ENCODE results near the gene GULP1. TPM values are rescaled to one million over a fixed set of nuclear protein-coding genes. Genes with fewer than 3 reads are reported as not detected.

GULP1 gene
- total RNA-seq, 2 experiments from 2014 or later = not detected

DNA sequence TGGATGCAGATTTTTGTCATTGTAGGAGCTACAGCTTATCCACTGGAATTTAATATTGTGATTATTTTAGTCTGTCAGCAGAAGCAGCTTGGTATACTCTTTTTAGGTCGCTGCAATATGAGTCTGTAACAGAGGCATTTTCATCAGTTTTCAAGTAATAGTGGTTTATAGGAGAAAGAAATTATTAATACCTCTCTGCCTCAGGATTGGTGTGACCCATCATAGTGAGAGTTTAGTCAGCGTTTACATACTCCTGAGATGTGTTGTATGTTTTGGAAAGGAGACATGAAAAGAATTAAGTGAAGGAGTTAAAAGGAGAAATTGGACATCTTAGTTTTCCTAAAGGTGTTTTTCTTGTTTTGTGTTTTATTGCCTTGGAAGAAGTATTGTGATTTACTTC, 189.8 kb downstream of the GULP1 start:
- Mint-ChIP-seq H3K4me1 (ENCODE audit: low read depth) (no peaks in the 10 kb centered on the region), H3K27ac (no peak overlapping the region), H3K36me3 (ENCODE audit: low read depth) (no peaks in the 10 kb centered on the region), H3K9me3 (ENCODE audit: insufficient read depth) (no peaks in the 10 kb centered on the region), H3K4me3 (no peak overlapping the region), H3K27me3 (ENCODE audit: low read depth) (no peaks in the 10 kb centered on the region)
- CTCF ChIA-PET = no interaction called here
- no peak for ATAC-seq
- DNase-seq = no peak
- POLR2A ChIA-PET = no interaction called here

DNA sequence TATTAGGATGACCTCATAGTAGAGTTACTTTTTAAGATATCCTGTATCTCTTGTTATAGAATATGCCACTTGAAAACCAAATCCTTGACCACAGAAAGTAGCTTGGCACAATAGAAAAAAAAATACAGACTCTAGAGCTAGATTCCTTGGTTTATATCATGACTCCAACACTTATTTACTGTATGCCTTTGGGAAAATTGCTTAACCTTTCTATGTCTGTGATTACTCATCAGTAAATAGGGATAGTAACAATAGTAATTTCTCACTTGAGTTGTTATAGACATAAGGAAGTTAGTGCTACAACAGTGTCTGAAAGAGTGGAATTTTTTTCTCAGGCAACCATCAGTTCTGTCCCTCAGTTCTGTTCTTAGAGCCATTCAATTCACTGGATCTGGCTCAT, 193.8 kb downstream of the GULP1 start:
- Mint-ChIP-seq H3K27me3 (ENCODE audit: low read depth) (no peaks in the 10 kb centered on the region), H3K4me3 (no peak overlapping the region), H3K4me1 (ENCODE audit: low read depth) (no peaks in the 10 kb centered on the region), H3K27ac (no peak overlapping the region), H3K36me3 (ENCODE audit: low read depth) (no peaks in the 10 kb centered on the region), H3K9me3 (ENCODE audit: insufficient read depth) (no peaks in the 10 kb centered on the region)
- ChIA-PET POLR2A (no interaction called here), CTCF (no interaction called here)
- ATAC-seq (no peak), DNase-seq (no peak)

DNA sequence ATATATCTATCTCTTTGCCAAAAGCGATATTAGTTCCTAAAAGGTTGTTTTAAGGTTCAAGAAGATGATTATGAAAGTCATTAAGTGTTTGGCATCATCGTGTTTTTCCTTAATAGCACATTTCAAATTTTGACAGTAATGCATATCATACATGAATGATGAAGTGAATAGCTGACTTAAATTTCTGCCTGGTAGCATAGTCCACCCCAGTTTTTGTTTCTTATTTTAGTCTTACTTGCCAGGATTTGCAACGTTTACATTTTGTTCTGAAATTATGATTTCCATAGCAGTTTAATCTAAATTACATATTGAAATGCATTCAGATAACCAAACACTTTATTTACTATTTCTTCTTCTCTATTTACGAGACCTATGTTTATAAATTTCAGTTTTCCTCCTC, 201.1 kb downstream of the GULP1 start:
- H3K27ac Mint-ChIP-seq = no peak overlapping the region
- POLR2A ChIA-PET = no interaction called here
- no peaks in the 10 kb centered on the region for H3K4me1 Mint-ChIP-seq (ENCODE audit: low read depth)
- CTCF ChIA-PET = no interaction called here
- H3K27me3 Mint-ChIP-seq (ENCODE audit: low read depth) = no peaks in the 10 kb centered on the region
- H3K4me3 Mint-ChIP-seq = no peak overlapping the region
- no peaks in the 10 kb centered on the region for H3K36me3 Mint-ChIP-seq (ENCODE audit: low read depth)
- ATAC-seq = no peak
- no peaks in the 10 kb centered on the region for H3K9me3 Mint-ChIP-seq (ENCODE audit: insufficient read depth)
- no peak for DNase-seq

DNA sequence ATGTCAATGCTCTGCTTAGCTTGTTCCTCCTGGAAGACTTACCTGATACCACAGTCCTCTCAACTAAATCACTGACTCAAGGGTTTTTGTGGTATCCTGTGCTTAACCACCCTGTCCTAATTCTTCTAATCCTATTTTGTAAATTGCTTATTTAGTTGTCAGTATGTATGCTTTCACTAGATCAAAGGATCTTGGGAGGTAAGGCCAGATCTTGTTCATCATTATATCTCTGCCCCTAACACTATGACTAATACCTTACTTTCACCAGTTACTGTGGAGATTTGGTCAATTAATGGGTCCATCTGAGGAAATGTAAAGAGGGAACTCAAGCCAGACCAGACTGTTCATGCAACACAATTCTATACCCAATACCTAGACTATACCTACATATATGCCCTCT, 203.2 kb downstream of the GULP1 start:
- ATAC-seq (no peak), DNase-seq (no peak)
- Mint-ChIP-seq H3K27ac (no peak overlapping the region), H3K36me3 (ENCODE audit: low read depth) (no peaks in the 10 kb centered on the region), H3K4me1 (ENCODE audit: low read depth) (no peaks in the 10 kb centered on the region), H3K27me3 (ENCODE audit: low read depth) (no peaks in the 10 kb centered on the region), H3K4me3 (no peak overlapping the region), H3K9me3 (ENCODE audit: insufficient read depth) (no peaks in the 10 kb centered on the region)
- POLR2A ChIA-PET = no interaction called here
- CTCF ChIA-PET = no interaction called here

DNA sequence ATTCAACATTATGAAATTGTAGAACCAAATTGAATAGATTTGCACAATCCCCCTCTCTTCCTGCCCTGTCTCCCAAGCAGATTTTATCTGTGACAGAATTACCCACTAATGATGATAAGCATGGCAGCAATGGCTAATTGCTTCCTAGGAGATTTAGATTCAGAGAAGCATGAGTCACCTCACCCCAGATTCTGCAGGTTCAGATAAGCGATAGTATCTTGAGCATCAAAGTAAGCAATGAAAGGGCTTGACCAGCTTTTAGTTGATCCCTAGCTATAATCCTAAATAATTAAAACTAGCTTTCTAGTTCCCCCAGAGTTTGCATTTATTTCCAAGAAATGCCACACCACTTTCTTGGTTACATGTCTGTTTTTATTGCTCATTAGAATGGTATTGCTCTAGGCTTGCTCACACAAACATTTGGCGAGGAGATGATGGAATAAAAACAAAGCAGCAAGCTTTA, 204.3 kb downstream of the GULP1 start:
- DNase-seq (no peak), ATAC-seq (no peak)
- Mint-ChIP-seq H3K4me3 (no peak overlapping the region), H3K27ac (no peak overlapping the region), H3K9me3 (ENCODE audit: insufficient read depth) (no peaks in the 10 kb centered on the region), H3K4me1 (ENCODE audit: low read depth) (no peaks in the 10 kb centered on the region), H3K27me3 (ENCODE audit: low read depth) (no peaks in the 10 kb centered on the region), H3K36me3 (ENCODE audit: low read depth) (no peaks in the 10 kb centered on the region)
- ChIA-PET CTCF (interaction anchor here (0.7 kb wide), 1 partner anchor 1288 kb away, joined by 3 read pairs; no protein-coding TSS in a partner anchor), POLR2A (no interaction called here)

DNA sequence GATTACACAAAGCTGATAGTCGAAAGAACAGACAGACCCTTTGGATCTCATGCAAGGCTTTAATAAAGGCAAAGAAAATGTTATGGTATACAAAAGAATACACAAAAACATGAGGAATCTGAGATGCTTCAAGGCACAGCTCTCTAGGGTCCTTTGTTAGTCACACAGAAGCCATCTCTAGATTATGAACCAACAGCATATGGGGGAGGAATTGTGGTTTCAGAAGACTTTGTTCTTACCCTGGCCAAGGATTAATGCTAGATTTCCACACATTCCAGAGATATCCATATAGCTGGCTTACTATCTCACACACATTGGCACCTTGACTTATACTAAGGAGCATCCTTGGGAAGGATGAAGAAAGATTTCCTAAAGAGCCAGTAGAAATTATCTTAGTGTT, 206.1 kb downstream of the GULP1 start:
- ATAC-seq (no peak), DNase-seq (no peak)
- Mint-ChIP-seq H3K27ac (no peak overlapping the region), H3K4me1 (ENCODE audit: low read depth) (no peaks in the 10 kb centered on the region), H3K27me3 (ENCODE audit: low read depth) (no peaks in the 10 kb centered on the region), H3K36me3 (ENCODE audit: low read depth) (no peaks in the 10 kb centered on the region), H3K9me3 (ENCODE audit: insufficient read depth) (no peaks in the 10 kb centered on the region), H3K4me3 (no peak overlapping the region)
- ChIA-PET CTCF (no interaction called here), POLR2A (no interaction called here)

DNA sequence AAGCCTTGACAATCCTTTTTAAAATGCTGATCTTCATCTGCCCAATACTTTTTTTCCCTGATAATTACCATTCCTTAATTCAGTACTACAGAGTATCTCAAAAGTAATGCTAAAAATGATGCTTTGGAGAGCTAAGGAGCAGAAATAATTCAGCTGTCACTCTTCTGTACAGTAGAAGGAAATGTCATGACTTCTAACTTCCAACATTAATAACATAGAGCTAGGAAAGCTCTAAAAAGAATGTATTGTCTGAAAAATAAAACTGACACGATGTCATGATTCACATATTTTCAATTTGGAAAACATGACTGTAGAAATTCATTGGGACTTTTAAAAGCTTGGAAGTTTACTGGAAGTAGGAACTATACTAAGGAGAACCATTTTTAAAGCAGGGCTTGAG, 212.3 kb downstream of the GULP1 start:
- Mint-ChIP-seq H3K4me3 (no peak overlapping the region), H3K36me3 (ENCODE audit: low read depth) (no peaks in the 10 kb centered on the region), H3K27ac (no peak overlapping the region), H3K4me1 (ENCODE audit: low read depth) (no peaks in the 10 kb centered on the region), H3K9me3 (ENCODE audit: insufficient read depth) (no peaks in the 10 kb centered on the region), H3K27me3 (ENCODE audit: low read depth) (no peaks in the 10 kb centered on the region)
- DNase-seq = no peak
- no peak for ATAC-seq
- CTCF ChIA-PET = interaction anchor here (1.0 kb wide), 1 partner anchor 1004 kb away, joined by 3 read pairs; no protein-coding TSS in a partner anchor
- POLR2A ChIA-PET = no interaction called here

DNA sequence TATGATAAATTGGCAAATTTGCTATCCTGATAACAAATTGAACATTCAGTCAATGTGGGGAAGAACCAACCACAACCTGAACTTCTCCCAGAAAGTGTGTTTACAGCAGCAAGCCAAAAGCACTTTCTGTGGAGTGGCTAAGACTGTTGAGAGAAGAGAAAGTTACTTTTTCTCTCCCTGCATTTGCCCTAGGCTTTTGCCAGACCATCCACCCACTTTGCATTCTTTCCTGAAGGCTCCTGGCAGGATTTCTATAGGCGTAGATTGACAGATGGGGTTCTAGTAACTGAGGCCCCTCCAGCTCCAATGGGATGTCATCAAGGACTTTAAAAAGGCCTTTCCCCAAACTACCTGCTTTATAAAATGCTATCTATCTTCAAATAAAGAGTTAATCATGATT, 215.2 kb downstream of the GULP1 start:
- no peaks in the 10 kb centered on the region for H3K4me1 Mint-ChIP-seq (ENCODE audit: low read depth)

DNA sequence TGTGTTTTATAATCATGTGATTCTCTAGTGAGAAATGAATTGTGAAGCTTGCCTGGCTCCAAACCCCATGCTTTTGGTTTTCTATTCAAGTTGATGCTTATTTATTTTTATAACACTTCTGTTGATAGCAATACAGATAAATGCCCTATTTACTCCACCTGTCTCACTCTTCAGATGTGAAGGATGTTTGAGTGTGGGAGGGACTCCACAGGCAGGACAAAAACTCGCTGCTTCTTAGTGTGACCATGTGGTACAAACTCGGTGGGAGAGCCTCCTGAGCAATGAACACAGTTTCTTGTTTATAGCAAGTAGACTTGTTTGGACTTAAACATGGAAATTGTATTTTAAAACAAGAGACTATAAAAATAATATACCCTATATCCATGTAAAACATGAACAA, 219.7 kb downstream of the GULP1 start:
- no peaks in the 10 kb centered on the region for H3K9me3 Mint-ChIP-seq (ENCODE audit: insufficient read depth)
- no peaks in the 10 kb centered on the region for H3K27me3 Mint-ChIP-seq (ENCODE audit: low read depth)
- no peaks in the 10 kb centered on the region for H3K36me3 Mint-ChIP-seq (ENCODE audit: low read depth)
- no peak overlapping the region for H3K27ac Mint-ChIP-seq
- ATAC-seq (no peak), DNase-seq (no peak)
- no peak overlapping the region for H3K4me3 Mint-ChIP-seq
- POLR2A ChIA-PET = no interaction called here
- no peaks in the 10 kb centered on the region for H3K4me1 Mint-ChIP-seq (ENCODE audit: low read depth)
- CTCF ChIA-PET = no interaction called here

More for the DNA sequence above, 215.2 kb downstream of the GULP1 start:
- Mint-ChIP-seq H3K27ac (no peak overlapping the region), H3K27me3 (ENCODE audit: low read depth) (no peaks in the 10 kb centered on the region), H3K9me3 (ENCODE audit: insufficient read depth) (no peaks in the 10 kb centered on the region), H3K4me3 (no peak overlapping the region), H3K36me3 (ENCODE audit: low read depth) (no peaks in the 10 kb centered on the region)
- no peak for ATAC-seq
- POLR2A ChIA-PET = no interaction called here
- CTCF ChIA-PET = no interaction called here
- no peak for DNase-seq

DNA sequence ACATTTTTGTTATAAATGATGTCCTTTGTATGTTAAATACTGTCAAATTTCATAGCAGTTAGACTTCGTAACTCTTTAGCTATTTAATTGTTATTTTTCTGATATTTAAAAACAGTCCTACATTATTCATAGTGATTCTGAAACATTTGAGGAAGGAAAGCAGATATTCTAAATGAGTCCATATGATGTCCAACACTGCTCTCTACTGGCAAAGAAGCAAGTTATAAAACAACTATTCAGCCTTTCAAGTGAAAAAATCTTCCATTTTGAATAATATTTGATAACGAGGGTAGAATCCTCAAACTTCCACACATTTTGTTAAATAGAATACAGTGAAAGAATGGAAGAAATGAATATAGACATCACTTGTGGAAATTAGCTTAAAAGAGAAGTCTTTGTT, 220.8 kb downstream of the GULP1 start:
- ChIA-PET CTCF (interaction anchor here (0.7 kb wide), 1 partner anchor 893 kb away, joined by 3 read pairs; no protein-coding TSS in a partner anchor), POLR2A (no interaction called here)
- ATAC-seq = no peak
- no peaks in the 10 kb centered on the region for H3K9me3 Mint-ChIP-seq (ENCODE audit: insufficient read depth)
- H3K36me3 Mint-ChIP-seq (ENCODE audit: low read depth) = no peaks in the 10 kb centered on the region
- H3K4me3 Mint-ChIP-seq = no peak overlapping the region
- no peak for DNase-seq
- no peak overlapping the region for H3K27ac Mint-ChIP-seq
- no peaks in the 10 kb centered on the region for H3K4me1 Mint-ChIP-seq (ENCODE audit: low read depth)
- H3K27me3 Mint-ChIP-seq (ENCODE audit: low read depth) = no peaks in the 10 kb centered on the region

DNA sequence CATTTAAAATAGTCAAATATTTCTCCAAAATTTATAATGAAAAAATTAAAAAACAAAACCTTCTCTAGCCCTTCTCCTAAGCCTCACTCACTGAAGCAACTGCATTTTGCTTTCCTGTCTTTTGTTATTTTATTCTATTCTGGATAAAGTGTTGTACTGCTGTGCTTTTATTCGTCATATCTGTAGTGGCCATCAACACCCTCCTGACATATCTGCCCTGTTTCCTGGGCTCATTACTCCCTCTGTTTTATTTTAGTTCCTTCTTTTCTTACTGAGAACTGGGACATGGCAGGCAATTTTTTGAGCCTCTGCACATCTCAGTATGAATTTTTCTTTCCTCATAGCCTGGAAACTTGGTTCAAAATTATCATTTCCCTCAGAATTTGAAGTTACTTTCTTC, 224.2 kb downstream of the GULP1 start:
- POLR2A ChIA-PET = no interaction called here
- no peak for ATAC-seq

DNA sequence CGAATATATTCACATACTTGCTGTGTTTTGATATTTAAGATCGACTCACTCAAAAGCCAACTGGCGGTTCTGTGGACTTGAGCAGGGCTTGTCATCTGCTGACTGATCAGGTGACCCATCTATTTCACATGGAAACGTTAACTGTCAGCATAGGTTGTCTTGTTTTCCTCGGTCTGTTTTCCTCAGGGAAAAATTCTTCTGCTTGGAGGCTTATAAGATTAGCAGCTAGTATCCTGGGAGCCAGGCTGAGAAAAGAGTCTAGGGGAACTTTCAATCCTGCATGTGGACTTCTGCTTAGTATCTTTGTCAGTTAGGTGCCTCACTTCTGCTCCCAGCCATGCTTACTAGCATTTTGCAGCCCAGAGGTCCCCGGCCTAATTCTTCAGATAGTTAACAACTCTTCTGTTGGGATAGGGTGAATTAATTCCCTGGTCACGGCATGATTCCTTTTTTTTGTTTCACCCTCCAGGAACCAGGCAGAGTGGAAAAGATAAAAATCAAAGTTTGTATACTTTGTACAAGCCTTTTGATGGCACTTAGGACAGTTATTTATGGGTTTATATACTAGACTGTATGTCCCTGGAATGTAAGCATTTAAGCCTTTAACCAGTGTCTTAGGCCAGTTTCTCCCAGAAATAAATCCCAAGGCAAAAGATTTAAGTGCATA, 226.0 kb downstream of the GULP1 start:
- POLR2A ChIA-PET = no interaction called here
- Mint-ChIP-seq H3K27ac (no peak overlapping the region), H3K4me1 (ENCODE audit: low read depth) (no peaks in the 10 kb centered on the region), H3K4me3 (no peak overlapping the region), H3K36me3 (ENCODE audit: low read depth) (no peaks in the 10 kb centered on the region), H3K9me3 (ENCODE audit: insufficient read depth) (no peaks in the 10 kb centered on the region), H3K27me3 (ENCODE audit: low read depth) (no peaks in the 10 kb centered on the region)
- CTCF ChIA-PET = no interaction called here
- ATAC-seq (no peak), DNase-seq (no peak)

More for the DNA sequence above, 224.2 kb downstream of the GULP1 start:
- CTCF ChIA-PET = no interaction called here
- Mint-ChIP-seq H3K4me3 (no peak overlapping the region), H3K36me3 (ENCODE audit: low read depth) (no peaks in the 10 kb centered on the region), H3K4me1 (ENCODE audit: low read depth) (no peaks in the 10 kb centered on the region), H3K27ac (no peak overlapping the region), H3K27me3 (ENCODE audit: low read depth) (no peaks in the 10 kb centered on the region), H3K9me3 (ENCODE audit: insufficient read depth) (no peaks in the 10 kb centered on the region)
- no peak for DNase-seq

DNA sequence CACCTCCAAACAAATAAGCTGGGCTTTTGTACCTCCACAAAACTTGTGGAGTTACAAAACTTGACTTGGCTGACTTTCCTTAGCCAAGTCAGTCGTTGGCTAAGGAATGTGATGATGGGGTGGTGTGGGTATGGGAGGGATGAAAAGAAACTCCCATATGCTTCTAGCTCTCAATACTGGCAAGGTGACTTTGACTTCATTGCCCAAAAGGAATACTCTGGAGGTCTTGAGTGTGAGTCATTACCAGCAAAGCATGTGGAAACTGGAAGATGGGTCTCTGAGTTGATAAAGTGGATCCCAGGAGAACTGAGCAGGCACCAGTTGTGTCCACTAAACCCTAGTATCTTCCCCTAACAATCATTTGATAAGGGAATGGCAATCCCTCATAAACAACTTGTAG, 226.7 kb downstream of the GULP1 start:
- POLR2A ChIA-PET = no interaction called here
- CTCF ChIA-PET = no interaction called here
- Mint-ChIP-seq H3K36me3 (ENCODE audit: low read depth) (no peaks in the 10 kb centered on the region), H3K27me3 (ENCODE audit: low read depth) (no peaks in the 10 kb centered on the region), H3K4me1 (ENCODE audit: low read depth) (no peaks in the 10 kb centered on the region), H3K9me3 (ENCODE audit: insufficient read depth) (no peaks in the 10 kb centered on the region), H3K4me3 (no peak overlapping the region), H3K27ac (no peak overlapping the region)
- ATAC-seq = no peak
- DNase-seq = no peak
